ENCODE data around the gene LRRC4.

- TF ChIP-seq FOXK2 (IDR thresholded peaks at IDR 0.05) = no peak
- no peak for TF ChIP-seq TARDBP (IDR thresholded peaks at IDR 0.05)
- TF ChIP-seq SUZ12 (IDR thresholded peaks at IDR 0.05) = no peak
- no peak for TF ChIP-seq HDGF (IDR thresholded peaks at IDR 0.05; ENCODE audit: borderline replicate concordance)
- no peak for TF ChIP-seq LEF1 (IDR thresholded peaks at IDR 0.05; ENCODE audit: borderline replicate concordance)
- TF ChIP-seq FOXM1 (IDR thresholded peaks at IDR 0.05; ENCODE audit: borderline replicate concordance) = no peak
- TF ChIP-seq BHLHE40 (IDR thresholded peaks at IDR 0.05; ENCODE audit: borderline replicate concordance) = no peak
- no peak for TF ChIP-seq SP1 (IDR thresholded peaks at IDR 0.05)
Observed at GRCh38 chr7:128054511-128054910, 23.3 kb upstream of the LRRC4 start.
